ENCODE results near the gene COMMD6. TPM values are rescaled to one million over a fixed set of nuclear protein-coding genes. Genes with fewer than 3 reads are reported as not detected.

COMMD6 gene
- total and polyA plus RNA-seq, 2 of the 4 experiments (the other 2 are of a cell fraction): 63.5 to 144 TPM

- no peak overlapping the region for H3K23ac ChIP-seq (ENCODE audit: low read depth, low read length)
- no peak overlapping the region for H3K56ac ChIP-seq (ENCODE audit: extremely low read depth, insufficient read depth, low read length)
- H3K9me1 ChIP-seq (ENCODE audit: insufficient read depth, low read length): 0 out of 2 replicates have a peak, but pooled peaks cover 6% of the 10 kb centered on the region
- ChIA-PET POLR2A (ENCODE audit: unreplicated experiment) (no interaction called here), CTCF (no interaction called here)
- ATAC-seq (ENCODE audit: low read depth): peak; percentile 50
- no peak overlapping the region for H2BK5ac ChIP-seq (ENCODE audit: low read depth, low read length, poor library complexity, severe bottlenecking)
- dilution Hi-C loops (cut with HindIII; ENCODE audit: low sequenced_read_pairs, unreplicated experiment) (no loop called here), in situ Hi-C loops (cut with MboI; ENCODE audit: low sequenced_read_pairs) (no loop called here), intact Hi-C loops (cut with micrococcal nuclease) (no loop called here)
- H3K27ac ChIP-seq (ENCODE audit: insufficient read depth, low read length): no peak overlapping the region
- peak; percentile 69 for DNase-seq
- H3K18ac ChIP-seq (ENCODE audit: low read depth, low read length): no peak overlapping the region
- peak overlapping the region; percentile 28; the same call in 1 of the 2 replicates for H3K4me2 ChIP-seq (ENCODE audit: low read depth, low read length)
- peaks cover 5% of the 10 kb centered on the region; the same call in 1 of the 2 replicates for H3K4me1 ChIP-seq (ENCODE audit: control insufficient read depth, insufficient read depth, low read length)
- 0 out of 2 replicates have a peak overlapping the region, but pooled peaks have one; percentile 5 for H2BK20ac ChIP-seq (ENCODE audit: low read depth, low read length)
- no peak overlapping the region for H4K5ac ChIP-seq (ENCODE audit: low read depth, low read length)
- H3K79me1 ChIP-seq (ENCODE audit: low read depth in 1 of 2, low read length in 2 of 2): no peaks in the 10 kb centered on the region
- no peak overlapping the region for H2AFZ ChIP-seq (replicated peaks; ENCODE audit: low read length, poor library complexity)
- H2BK15ac ChIP-seq (ENCODE audit: low read depth, low read length): no peak overlapping the region
- 0 out of 2 replicates have a peak, but pooled peaks have one; percentile 3 for TF ChIP-seq NFE2L2 (IDR thresholded peaks at IDR 0.05; ENCODE audit: low read depth, low read length)
- no peak for TF ChIP-seq ELK1 (IDR thresholded peaks at IDR 0.05; ENCODE audit: borderline replicate concordance, low read depth, low read length)
- TF ChIP-seq RCOR1 (IDR thresholded peaks at IDR 0.05; ENCODE audit: insufficient replicate concordance, low read length): no peak
- TF ChIP-seq RFX5 (IDR thresholded peaks at IDR 0.05; ENCODE audit: low read depth, low read length): no peak
- no peak for TF ChIP-seq CHD1 (IDR thresholded peaks at IDR 0.05; ENCODE audit: low read depth, low read length)
- no peak for TF ChIP-seq MXI1 (IDR thresholded peaks at IDR 0.05; ENCODE audit: borderline replicate concordance, low read depth, low read length)
- no peak for TF ChIP-seq RAD21 (IDR thresholded peaks at IDR 0.05; ENCODE audit: low read length)
- TF ChIP-seq MAZ (IDR thresholded peaks at IDR 0.05; ENCODE audit: borderline replicate concordance, low read depth, low read length): no peak
- TF ChIP-seq BHLHE40 (IDR thresholded peaks at IDR 0.05; ENCODE audit: low read depth, low read length): peak; percentile 42; the same call in 1 of the 2 replicates
- peak; percentile 93 for TF ChIP-seq CEBPB (IDR thresholded peaks at IDR 0.05; ENCODE audit: low read depth, low read length)
- TF ChIP-seq POLR2A (IDR thresholded peaks at IDR 0.05; ENCODE audit: low read depth, low read length): no peak
- H3K9ac ChIP-seq (ENCODE audit: low read depth, low read length): no peak overlapping the region
- H3K14ac ChIP-seq (replicated peaks; ENCODE audit: low read depth, low read length): no peak overlapping the region
- no CpG with 5 or more reads among the region's 10 CpGs for WGBS, 2 experiments (ENCODE audit: extremely low coverage in 2 of 2, insufficient read length in 1 of 2)
- no peak overlapping the region for H2AK5ac ChIP-seq (ENCODE audit: low read depth, low read length)
- peaks cover 3% of the 10 kb centered on the region; the same call in 1 of the 2 replicates for H3K9me3 ChIP-seq (ENCODE audit: control insufficient read depth, insufficient read depth, low read length)
- no peaks in the 10 kb centered on the region for H3K27me3 ChIP-seq (ENCODE audit: control insufficient read depth, insufficient read depth, low read length)
- H3K36me3 ChIP-seq (ENCODE audit: control insufficient read depth, insufficient read depth, low read length): no peaks in the 10 kb centered on the region
- no peaks in the 10 kb centered on the region for H4K20me1 ChIP-seq (ENCODE audit: insufficient read depth, low read length)
- H3K4me3 ChIP-seq (ENCODE audit: insufficient read depth, low read depth, low read length): no peak overlapping the region
- H4K8ac ChIP-seq (ENCODE audit: low read depth in 2 of 2, low read length in 2 of 2): no peak overlapping the region
- no peak overlapping the region for H2AK9ac ChIP-seq (replicated peaks; ENCODE audit: low read depth, low read length, poor library complexity)
- BruUV-seq (replicated peaks): no TSS peak
- H4K91ac ChIP-seq (ENCODE audit: insufficient read depth, low read depth, low read length): no peak overlapping the region
- no peak overlapping the region for H2BK120ac ChIP-seq (ENCODE audit: low read depth, low read length)
- H3K4ac ChIP-seq (ENCODE audit: low read depth, low read length): no peak overlapping the region
These were observed 48.0 kb downstream of the COMMD6 start for GRCh38 chr13:75489502-75490263.

Measured in IMR-90 (cell line).